HG02970 (cell line): ENCODE results near the gene OR51A2.
"Not testable (repeated sequence)": the region's sequence is repeated elsewhere in the genome, so short reads cannot be mapped to it uniquely, and the experiment has no call there.

Experiments
- ATAC-seq: cut with Tn5 transposase; IDR thresholded peaks from one replicate; pipeline ENCODE4 v1.9.1; 2021; ENCODE audit warnings: mild to moderate bottlenecking, moderate library complexity, moderate number of reproducible peaks; ENCODE audit not compliant: unreplicated experiment, low FRiP score

The OR51A2 gene

GRCh38 chr11:4955613-4956012, at the start of gene OR51A2:
Gene OR51A2 (minus strand): TSS chr11:4955713. CDS start chr11:4955713, 0 bp downstream.
- ATAC-seq, result not testable (repeated sequence)

- ATAC-seq, result no peak
Measured at GRCh38 chr11:5004424-5005274, 49.1 kb upstream of the OR51A2 start.

- ATAC-seq, result no peak
Measured at GRCh38 chr11:4994551-4994950, 39.0 kb upstream of the OR51A2 start, which contains the start of gene OR51L1. Gene OR51L1 (plus strand): TSS chr11:4994851. CDS start chr11:4998983, 4,132 bp downstream.

GRCh38 chr11:4991060-4991459, 35.5 kb upstream of the OR51A2 start:
- no peak for ATAC-seq

GRCh38 chr11:4983841-4984240, 28.3 kb upstream of the OR51A2 start:
- no peak for ATAC-seq

- ATAC-seq, result no peak
Measured at GRCh38 chr11:4982678-4983077, 27.2 kb upstream of the OR51A2 start.

GRCh38 chr11:4979036-4979435, 23.5 kb upstream of the OR51A2 start:
- no peak for ATAC-seq

- ATAC-seq, result no peak
Measured at GRCh38 chr11:4975436-4975835, 19.9 kb upstream of the OR51A2 start.

- no peak for ATAC-seq
Measured at GRCh38 chr11:4962816-4963215, 7.3 kb upstream of the OR51A2 start.

GRCh38 chr11:4960877-4961276, 5.4 kb upstream of the OR51A2 start:
- ATAC-seq, result no peak

- no peak for ATAC-seq
Measured at GRCh38 chr11:4957396-4957795, 1.9 kb upstream of the OR51A2 start.

GRCh38 chr11:4947505-4947904, 8.0 kb downstream of the OR51A2 start, which contains the start of gene OR51A4:
Gene OR51A4 (minus strand): TSS chr11:4947605. CDS start chr11:4947100, 505 bp downstream.
- ATAC-seq, result no peak

GRCh38 chr11:4936745-4937144, 18.8 kb downstream of the OR51A2 start:
- ATAC-seq, result no peak

- ATAC-seq, result no peak
Measured at GRCh38 chr11:4932751-4933150, 22.8 kb downstream of the OR51A2 start.

- ATAC-seq, result no peak
Measured at GRCh38 chr11:4926608-4927007, 28.9 kb downstream of the OR51A2 start.

GRCh38 chr11:4924239-4924638, 31.3 kb downstream of the OR51A2 start, which contains the start of gene OR51G1:
Gene OR51G1 (minus strand): TSS chr11:4924339. CDS start chr11:4924339, 0 bp downstream.
- ATAC-seq, result no peak

GRCh38 chr11:4922304-4922703, 33.2 kb downstream of the OR51A2 start:
- ATAC-seq, result no peak

- no peak for ATAC-seq
Measured at GRCh38 chr11:4921796-4922195, 33.7 kb downstream of the OR51A2 start.

GRCh38 chr11:4919250-4919649, 36.3 kb downstream of the OR51A2 start, which contains the start of gene OR51G2:
Gene OR51G2 (minus strand): TSS chr11:4919350. CDS start chr11:4915663, 3,687 bp downstream.
- ATAC-seq, result no peak

GRCh38 chr11:4916581-4916980, 38.9 kb downstream of the OR51A2 start:
- no peak for ATAC-seq
